Esophagus squamous epithelium (tissue), 4 donors: ENCODE measurements around the gene SWAP70.

Experiments used
- POLR2A ChIP-seq, 4 donors: fragments of 450-650 bp; IDR thresholded peaks; one replicate each; pipeline ENCODE4 v1.6.1; 2017; ENCODE audit warnings: antibody characterized with exemption in 4 of 4, mild to moderate bottlenecking in 4 of 4, moderate library complexity in 3 of 4
- TF ChIP-seq, protein P1 (sequence below), 6 experiments: fragments of 450-650 bp in 4 of 6; fragments of 200-600 bp in 2 of 6; sonication (generic) in 2 of 6; IDR thresholded peaks; one replicate each; pipeline ENCODE4 v1.5.1; 2016 to 2019; ENCODE audit warnings: antibody characterized with exemption in 6 of 6, mild to moderate bottlenecking in 4 of 6, moderate library complexity in 4 of 6

GRCh38 chr11:9700105-9700801, 36.4 kb downstream of the SWAP70 start:
- TF ChIP-seq, protein P1, sequence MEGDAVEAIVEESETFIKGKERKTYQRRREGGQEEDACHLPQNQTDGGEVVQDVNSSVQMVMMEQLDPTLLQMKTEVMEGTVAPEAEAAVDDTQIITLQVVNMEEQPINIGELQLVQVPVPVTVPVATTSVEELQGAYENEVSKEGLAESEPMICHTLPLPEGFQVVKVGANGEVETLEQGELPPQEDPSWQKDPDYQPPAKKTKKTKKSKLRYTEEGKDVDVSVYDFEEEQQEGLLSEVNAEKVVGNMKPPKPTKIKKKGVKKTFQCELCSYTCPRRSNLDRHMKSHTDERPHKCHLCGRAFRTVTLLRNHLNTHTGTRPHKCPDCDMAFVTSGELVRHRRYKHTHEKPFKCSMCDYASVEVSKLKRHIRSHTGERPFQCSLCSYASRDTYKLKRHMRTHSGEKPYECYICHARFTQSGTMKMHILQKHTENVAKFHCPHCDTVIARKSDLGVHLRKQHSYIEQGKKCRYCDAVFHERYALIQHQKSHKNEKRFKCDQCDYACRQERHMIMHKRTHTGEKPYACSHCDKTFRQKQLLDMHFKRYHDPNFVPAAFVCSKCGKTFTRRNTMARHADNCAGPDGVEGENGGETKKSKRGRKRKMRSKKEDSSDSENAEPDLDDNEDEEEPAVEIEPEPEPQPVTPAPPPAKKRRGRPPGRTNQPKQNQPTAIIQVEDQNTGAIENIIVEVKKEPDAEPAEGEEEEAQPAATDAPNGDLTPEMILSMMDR (IDR thresholded peaks at IDR 0.05): no peak
- TF ChIP-seq POLR2A (IDR thresholded peaks at IDR 0.05): no peak
